ENCODE data around the gene FCN3. TPM values are rescaled to one million over a fixed set of nuclear protein-coding genes. Genes with fewer than 3 reads are reported as not detected.

Gene FCN3
- total RNA-seq, 2 donors from 2014 or later, result 0.26 TPM; not detected in 1

- Mint-ChIP-seq H3K27me3 (ENCODE audit: insufficient read depth) (peaks cover 59% of the 10 kb centered on the region), H3K27ac (no peak overlapping the region), H3K4me3 (peak overlapping the region; percentile 59), H3K36me3 (ENCODE audit: low read depth) (peaks cover 5% of the 10 kb centered on the region), H3K9me3 (no peaks in the 10 kb centered on the region), H3K4me1 (peaks cover 9% of the 10 kb centered on the region)
- Histone ChIP-seq H3K27ac (ENCODE audit: low read depth, low read length) (no peak overlapping the region), H3K27me3 (ENCODE audit: control insufficient read depth, insufficient read depth, low read length, poor library complexity, severe bottlenecking) (peaks cover 44% of the 10 kb centered on the region), H3K4me1 (ENCODE audit: control insufficient read depth, insufficient read depth, low read length) (no peaks in the 10 kb centered on the region), H3K9me3 (ENCODE audit: control insufficient read depth, low read length) (no peaks in the 10 kb centered on the region), H3K9ac (ENCODE audit: extremely low read depth, low read length, poor library complexity, severe bottlenecking) (no peak overlapping the region), H3K4me3 (ENCODE audit: low read length) (peak overlapping the region; percentile 71), H3K36me3 (ENCODE audit: control insufficient read depth, insufficient read depth, low read length) (no peaks in the 10 kb centered on the region)
- no peak for DNase-seq
- 55% methylated on average over 9 of the region's 9 CpGs; no CpG with 5 or more reads in 1 of the 2 experiments for WGBS, 2 experiments (ENCODE audit: insufficient coverage in 1 of 2, insufficient read length in 1 of 2)
- TF ChIP-seq, protein P1, sequence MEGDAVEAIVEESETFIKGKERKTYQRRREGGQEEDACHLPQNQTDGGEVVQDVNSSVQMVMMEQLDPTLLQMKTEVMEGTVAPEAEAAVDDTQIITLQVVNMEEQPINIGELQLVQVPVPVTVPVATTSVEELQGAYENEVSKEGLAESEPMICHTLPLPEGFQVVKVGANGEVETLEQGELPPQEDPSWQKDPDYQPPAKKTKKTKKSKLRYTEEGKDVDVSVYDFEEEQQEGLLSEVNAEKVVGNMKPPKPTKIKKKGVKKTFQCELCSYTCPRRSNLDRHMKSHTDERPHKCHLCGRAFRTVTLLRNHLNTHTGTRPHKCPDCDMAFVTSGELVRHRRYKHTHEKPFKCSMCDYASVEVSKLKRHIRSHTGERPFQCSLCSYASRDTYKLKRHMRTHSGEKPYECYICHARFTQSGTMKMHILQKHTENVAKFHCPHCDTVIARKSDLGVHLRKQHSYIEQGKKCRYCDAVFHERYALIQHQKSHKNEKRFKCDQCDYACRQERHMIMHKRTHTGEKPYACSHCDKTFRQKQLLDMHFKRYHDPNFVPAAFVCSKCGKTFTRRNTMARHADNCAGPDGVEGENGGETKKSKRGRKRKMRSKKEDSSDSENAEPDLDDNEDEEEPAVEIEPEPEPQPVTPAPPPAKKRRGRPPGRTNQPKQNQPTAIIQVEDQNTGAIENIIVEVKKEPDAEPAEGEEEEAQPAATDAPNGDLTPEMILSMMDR (conservative IDR thresholded peaks at IDR 0.05), result no peak
These were observed 14.8 kb downstream of the FCN3 start for GRCh38 chr1:27359822-27360158.

DNA sequence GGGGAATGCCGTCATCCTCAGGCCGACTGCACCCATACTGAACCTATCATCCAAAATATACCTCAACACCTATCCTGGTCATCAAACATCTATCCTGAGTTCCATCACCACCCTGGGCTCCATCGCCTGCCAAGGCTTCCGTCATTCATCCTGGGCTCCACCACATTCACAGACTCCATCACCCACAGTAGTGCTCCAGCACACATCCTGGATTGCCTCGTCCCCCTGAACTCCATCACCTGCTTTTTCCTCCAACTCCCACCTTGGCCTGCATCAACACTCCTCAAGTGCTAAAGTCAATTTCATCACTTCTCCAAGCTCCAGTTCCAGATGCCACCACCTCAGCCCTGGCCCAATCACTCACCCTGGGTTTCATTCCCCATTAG lies 15.7 kb downstream of the FCN3 start:
- no peak for DNase-seq
- H3K4me3 ChIP-seq (ENCODE audit: low read length), result no peak overlapping the region
- no peaks in the 10 kb centered on the region for H3K4me1 ChIP-seq (ENCODE audit: control insufficient read depth, insufficient read depth, low read length)
- peaks cover 5% of the 10 kb centered on the region for H3K36me3 Mint-ChIP-seq (ENCODE audit: low read depth)
- no peak overlapping the region for H3K4me3 Mint-ChIP-seq
- H3K4me1 Mint-ChIP-seq, result peaks cover 4% of the 10 kb centered on the region
- WGBS, 2 experiments (ENCODE audit: insufficient coverage in 1 of 2, insufficient read length in 1 of 2), result 97 to 98% methylated on average over 4 to 5 of the region's 5 CpGs
- H3K9me3 ChIP-seq (ENCODE audit: control insufficient read depth, low read length), result no peaks in the 10 kb centered on the region
- no peaks in the 10 kb centered on the region for H3K36me3 ChIP-seq (ENCODE audit: control insufficient read depth, insufficient read depth, low read length)
- H3K27ac Mint-ChIP-seq, result no peak overlapping the region
- no peaks in the 10 kb centered on the region for H3K9me3 Mint-ChIP-seq
- H3K27me3 ChIP-seq (ENCODE audit: control insufficient read depth, insufficient read depth, low read length, poor library complexity, severe bottlenecking), result peaks cover 44% of the 10 kb centered on the region
- H3K9ac ChIP-seq (ENCODE audit: extremely low read depth, low read length, poor library complexity, severe bottlenecking), result no peak overlapping the region
- peaks cover 59% of the 10 kb centered on the region for H3K27me3 Mint-ChIP-seq (ENCODE audit: insufficient read depth)
- TF ChIP-seq, protein P1 (conservative IDR thresholded peaks at IDR 0.05), result no peak
- no peak overlapping the region for H3K27ac ChIP-seq (ENCODE audit: low read depth, low read length)

DNA sequence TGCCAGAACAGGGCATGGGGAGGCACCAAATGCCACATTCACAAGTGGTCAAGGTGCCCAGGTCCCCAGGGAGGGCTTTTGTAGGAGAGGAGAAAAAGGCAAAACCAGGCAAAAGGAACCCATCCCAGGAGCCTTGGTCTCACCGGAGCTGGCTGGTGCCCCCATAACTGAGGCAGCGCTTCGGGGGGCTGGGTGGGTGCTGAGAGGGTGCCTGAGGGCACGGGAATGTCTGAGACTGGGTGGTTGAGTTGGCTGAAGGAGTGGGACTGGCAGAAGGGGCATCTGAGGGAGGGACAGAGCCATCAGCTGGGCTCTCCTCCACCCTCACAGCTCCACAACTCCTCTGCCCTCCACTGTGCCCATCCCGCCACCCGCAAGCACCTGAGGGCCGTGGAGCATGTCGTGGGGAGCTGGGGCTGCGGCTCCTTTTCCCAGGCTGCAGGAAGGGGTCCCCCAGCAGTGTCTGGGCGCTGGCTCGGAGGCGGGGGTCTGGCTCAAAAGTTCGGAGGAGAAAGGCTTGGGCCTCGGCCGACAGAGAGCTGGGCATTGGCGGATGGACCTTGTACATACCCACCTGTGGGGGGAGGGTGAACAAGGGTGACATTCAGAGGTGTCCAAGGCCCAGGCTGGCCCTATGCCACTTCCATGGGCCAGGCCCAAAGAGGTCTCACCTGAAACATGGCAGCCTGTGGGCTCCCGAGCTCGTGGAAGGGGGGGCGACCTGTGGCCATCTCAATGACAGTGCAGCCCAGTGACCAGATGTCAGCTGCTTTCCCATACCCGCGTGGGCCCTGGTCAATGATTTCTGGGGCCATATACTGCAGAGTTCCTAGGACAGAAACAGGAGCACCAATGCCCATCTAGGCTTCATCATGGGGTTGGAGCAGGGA lies 16.3 kb downstream of the FCN3 start:
- H3K4me3 ChIP-seq (ENCODE audit: low read length), result no peak overlapping the region
- no peak overlapping the region for H3K27ac ChIP-seq (ENCODE audit: low read depth, low read length)
- DNase-seq, result no peak
- no peaks in the 10 kb centered on the region for H3K36me3 ChIP-seq (ENCODE audit: control insufficient read depth, insufficient read depth, low read length)
- WGBS, 2 experiments (ENCODE audit: insufficient coverage in 1 of 2, insufficient read length in 1 of 2), result 91 to 97% methylated on average over 10 to 21 of the region's 21 CpGs
- H3K27me3 Mint-ChIP-seq (ENCODE audit: insufficient read depth), result peaks cover 54% of the 10 kb centered on the region
- peaks cover 44% of the 10 kb centered on the region for H3K27me3 ChIP-seq (ENCODE audit: control insufficient read depth, insufficient read depth, low read length, poor library complexity, severe bottlenecking)
- no peaks in the 10 kb centered on the region for H3K4me1 ChIP-seq (ENCODE audit: control insufficient read depth, insufficient read depth, low read length)
- TF ChIP-seq, protein P1 (conservative IDR thresholded peaks at IDR 0.05), result no peak
- no peak overlapping the region for H3K27ac Mint-ChIP-seq
- no peak overlapping the region for H3K9ac ChIP-seq (ENCODE audit: extremely low read depth, low read length, poor library complexity, severe bottlenecking)
- no peaks in the 10 kb centered on the region for H3K9me3 Mint-ChIP-seq
- no peak overlapping the region for H3K4me3 Mint-ChIP-seq
- H3K9me3 ChIP-seq (ENCODE audit: control insufficient read depth, low read length), result no peaks in the 10 kb centered on the region
- peaks cover 5% of the 10 kb centered on the region for H3K36me3 Mint-ChIP-seq (ENCODE audit: low read depth)
- peaks cover 4% of the 10 kb centered on the region for H3K4me1 Mint-ChIP-seq

Measured in endodermal cell (in vitro differentiated cells).